ENCODE measurements around the gene RIN3. TPM values are rescaled to one million over a fixed set of nuclear protein-coding genes. Genes with fewer than 3 reads are reported as not detected.
A peak's percentile ranks its signal among the peaks of the same experiment; 100 is the strongest.

RIN3 gene
- total and polyA plus RNA-seq, 10 donors = 17.2 to 117 (median 75.7) TPM

DNA sequence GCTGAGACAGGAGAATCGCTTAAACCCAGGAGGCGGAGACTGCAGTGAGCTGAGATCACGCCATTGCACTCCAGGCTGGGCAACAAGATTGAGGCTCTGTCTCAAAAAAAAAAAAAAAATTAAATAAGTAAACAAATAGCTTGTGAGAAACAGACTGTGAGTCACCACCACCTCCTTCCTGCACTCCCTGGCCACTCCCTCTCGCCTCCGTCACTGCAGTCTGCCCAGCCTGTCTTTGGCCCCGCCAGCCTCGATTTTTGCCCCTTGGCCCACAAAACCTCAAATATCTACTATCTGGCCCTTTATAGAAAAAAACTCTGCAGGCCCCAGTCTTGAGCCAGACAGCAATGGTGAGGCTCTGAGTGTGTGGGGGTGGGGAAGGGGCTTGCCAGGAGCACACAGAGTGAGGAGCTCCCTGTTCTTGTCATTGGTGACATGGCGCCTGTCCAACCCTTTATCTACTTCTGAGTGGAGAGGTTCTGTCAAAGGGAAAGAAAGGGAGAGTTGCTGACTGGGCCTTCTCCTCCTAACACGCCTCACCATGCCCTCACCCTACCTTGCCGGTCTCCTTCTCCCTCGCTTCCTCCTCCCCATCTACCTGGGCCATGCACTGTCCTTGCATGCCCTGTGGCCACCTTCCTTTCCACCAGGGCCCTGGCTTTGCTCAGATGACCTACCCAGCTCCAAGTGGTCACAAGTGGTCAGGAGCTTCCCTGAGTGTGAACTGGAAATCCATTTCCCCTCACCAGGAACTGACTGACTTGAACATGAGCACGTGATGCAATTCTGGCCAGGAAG, 212.8 kb downstream of the RIN3 start:
- Histone ChIP-seq H3K9me3 (peaks cover 0 to 1% (median 0%) of the 10 kb centered on the region in 8 donors), H3K27me3 (replicated peaks in 1 of 7) (no peaks in the 10 kb centered on the region), H3K36me3 (peaks cover 0 to 32% (median 4%) of the 10 kb centered on the region in 6 donors), H3K27ac (peak overlapping the region in 4 of 8 donors; percentile 26 to 57 (median 42)), H3K4me1 (peaks cover 0 to 30% (median 5%) of the 10 kb centered on the region in 6 donors), H3K4me3 (no peak overlapping the region)
- intact Hi-C loops (cut with DNase I; ENCODE audit: low total_unique reads) = no loop called here
- no peak for DNase-seq
- TF ChIP-seq POLR2AphosphoS5 (IDR thresholded peaks at IDR 0.05) (peak in 1 of 3 donors; percentile 12), POLR2A (IDR thresholded peaks at IDR 0.05) (no peak)
- TF ChIP-seq, protein P1, sequence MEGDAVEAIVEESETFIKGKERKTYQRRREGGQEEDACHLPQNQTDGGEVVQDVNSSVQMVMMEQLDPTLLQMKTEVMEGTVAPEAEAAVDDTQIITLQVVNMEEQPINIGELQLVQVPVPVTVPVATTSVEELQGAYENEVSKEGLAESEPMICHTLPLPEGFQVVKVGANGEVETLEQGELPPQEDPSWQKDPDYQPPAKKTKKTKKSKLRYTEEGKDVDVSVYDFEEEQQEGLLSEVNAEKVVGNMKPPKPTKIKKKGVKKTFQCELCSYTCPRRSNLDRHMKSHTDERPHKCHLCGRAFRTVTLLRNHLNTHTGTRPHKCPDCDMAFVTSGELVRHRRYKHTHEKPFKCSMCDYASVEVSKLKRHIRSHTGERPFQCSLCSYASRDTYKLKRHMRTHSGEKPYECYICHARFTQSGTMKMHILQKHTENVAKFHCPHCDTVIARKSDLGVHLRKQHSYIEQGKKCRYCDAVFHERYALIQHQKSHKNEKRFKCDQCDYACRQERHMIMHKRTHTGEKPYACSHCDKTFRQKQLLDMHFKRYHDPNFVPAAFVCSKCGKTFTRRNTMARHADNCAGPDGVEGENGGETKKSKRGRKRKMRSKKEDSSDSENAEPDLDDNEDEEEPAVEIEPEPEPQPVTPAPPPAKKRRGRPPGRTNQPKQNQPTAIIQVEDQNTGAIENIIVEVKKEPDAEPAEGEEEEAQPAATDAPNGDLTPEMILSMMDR (IDR thresholded peaks at IDR 0.05 in 8 of 11, conservative IDR thresholded peaks at IDR 0.05 in 3 of 11) = no peak
- WGBS, 5 donors = 76 to 85% (median 80%) methylated on average over 12 of the region's 12 CpGs

DNA sequence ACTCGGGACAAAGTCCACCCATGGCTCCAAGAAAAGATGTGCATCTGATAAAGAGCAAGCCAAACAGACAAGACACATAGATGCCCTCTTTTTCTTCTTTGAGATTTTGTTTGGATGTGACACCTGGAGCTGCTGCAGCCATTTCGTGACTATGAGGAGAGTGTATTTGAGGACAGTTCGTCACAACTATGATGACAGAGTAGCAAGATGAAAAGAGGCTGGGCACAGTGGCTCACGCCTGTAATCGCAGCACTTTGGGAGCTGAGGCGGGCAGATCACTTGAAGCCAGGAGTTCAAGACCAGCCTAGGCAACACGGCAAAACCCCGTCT, 213.3 kb downstream of the RIN3 start:
- WGBS, 5 donors = 82 to 97% (median 90%) methylated on average over 8 of the region's 8 CpGs
- H3K27ac ChIP-seq = peak overlapping the region in 4 of 8 donors; percentile 26 to 57 (median 42)

GRCh38 chr14:92728759-92729364, 215.3 kb downstream of the RIN3 start:
- WGBS, 5 donors = 53 to 66% (median 58%) methylated on average over 8 of the region's 8 CpGs
- peaks cover 0 to 30% (median 5%) of the 10 kb centered on the region in 6 donors for H3K4me1 ChIP-seq
- H3K27me3 ChIP-seq (replicated peaks in 1 of 7) = no peaks in the 10 kb centered on the region
- no peak for DNase-seq
- peaks cover 0 to 8% (median 0%) of the 10 kb centered on the region in 8 donors for H3K9me3 ChIP-seq
- intact Hi-C loops (cut with DNase I; ENCODE audit: low total_unique reads) = no loop called here
- no peak overlapping the region for H3K4me3 ChIP-seq
- H3K27ac ChIP-seq = no peak overlapping the region
- peaks cover 0 to 50% (median 14%) of the 10 kb centered on the region in 6 donors for H3K36me3 ChIP-seq
- TF ChIP-seq POLR2AphosphoS5 (IDR thresholded peaks at IDR 0.05) (peak in 1 of 3 donors; percentile 17), POLR2A (IDR thresholded peaks at IDR 0.05) (no peak)
- TF ChIP-seq, protein P1 (IDR thresholded peaks at IDR 0.05 in 8 of 11, conservative IDR thresholded peaks at IDR 0.05 in 3 of 11) = no peak

More for the DNA sequence above, 213.3 kb downstream of the RIN3 start:
- TF ChIP-seq POLR2AphosphoS5 (IDR thresholded peaks at IDR 0.05) = no peak
- no peak for TF ChIP-seq POLR2A (IDR thresholded peaks at IDR 0.05)
- TF ChIP-seq, protein P1 (IDR thresholded peaks at IDR 0.05 in 8 of 11, conservative IDR thresholded peaks at IDR 0.05 in 3 of 11) = no peak
- Histone ChIP-seq H3K27me3 (replicated peaks in 1 of 7) (no peaks in the 10 kb centered on the region), H3K4me3 (no peak overlapping the region), H3K4me1 (peaks cover 0 to 30% (median 5%) of the 10 kb centered on the region in 6 donors), H3K36me3 (peaks cover 0 to 37% (median 10%) of the 10 kb centered on the region in 6 donors), H3K9me3 (peaks cover 0 to 7% (median 0%) of the 10 kb centered on the region in 8 donors)
- no peak for DNase-seq
- intact Hi-C loops (cut with DNase I; ENCODE audit: low total_unique reads) = no loop called here

All from spleen (tissue), 11 donors.